ENCODE data around the gene VGLL3.
"Not testable (repeated sequence)": the region's sequence is repeated elsewhere in the genome, so short reads cannot be mapped to it uniquely, and the experiment has no call there.

The VGLL3 gene

GRCh38 chr3:86989006-86989405, 1.9 kb downstream of the VGLL3 start:
- no peak for DNase-seq

GRCh38 chr3:86988235-86988634, 2.7 kb downstream of the VGLL3 start:
- no peak for DNase-seq

- DNase-seq, result no peak
Measured at GRCh38 chr3:86987421-86987715, 3.6 kb downstream of the VGLL3 start.

GRCh38 chr3:86986671-86987420, 4.1 kb downstream of the VGLL3 start:
- DNase-seq, result no peak

- DNase-seq, result no peak
Measured at GRCh38 chr3:86985181-86985826, 5.6 kb downstream of the VGLL3 start.

- no peak for DNase-seq
Measured at GRCh38 chr3:86984271-86984670, 6.7 kb downstream of the VGLL3 start.

GRCh38 chr3:86982883-86983282, 8.1 kb downstream of the VGLL3 start:
- no peak for DNase-seq

GRCh38 chr3:86978111-86978551, 12.8 kb downstream of the VGLL3 start:
- DNase-seq, result no peak

- no peak for DNase-seq
Measured at GRCh38 chr3:86976219-86976618, 14.7 kb downstream of the VGLL3 start.

- DNase-seq, result not testable (repeated sequence)
Measured at GRCh38 chr3:86974177-86974576, 16.8 kb downstream of the VGLL3 start.

GRCh38 chr3:86973440-86973839, 17.5 kb downstream of the VGLL3 start:
- DNase-seq, result no peak

- DNase-seq, result no peak
Measured at GRCh38 chr3:86969500-86970189, 21.3 kb downstream of the VGLL3 start.

- DNase-seq, result no peak
Measured at GRCh38 chr3:86968244-86968932, 22.6 kb downstream of the VGLL3 start.

- DNase-seq, result peak; percentile 21 to 62
Measured at GRCh38 chr3:86967062-86967461, 23.9 kb downstream of the VGLL3 start.

GRCh38 chr3:86965166-86965565, 25.8 kb downstream of the VGLL3 start:
- DNase-seq, result no peak

- DNase-seq, result no peak
Measured at GRCh38 chr3:86963611-86964010, 27.3 kb downstream of the VGLL3 start.

GRCh38 chr3:86961297-86961696, 29.7 kb downstream of the VGLL3 start:
- DNase-seq, result no peak

- DNase-seq, result no peak
Measured at GRCh38 chr3:86960550-86960949, 30.4 kb downstream of the VGLL3 start.

GRCh38 chr3:86958534-86958933, 32.4 kb downstream of the VGLL3 start:
- DNase-seq, result no peak

GRCh38 chr3:86954747-86955146, 36.2 kb downstream of the VGLL3 start:
- DNase-seq, result no peak

- no peak for DNase-seq
Measured at GRCh38 chr3:86954226-86954625, 36.7 kb downstream of the VGLL3 start.

- DNase-seq, result no peak
Measured at GRCh38 chr3:86951322-86951721, 39.6 kb downstream of the VGLL3 start.

GRCh38 chr3:86950717-86951116, 40.2 kb downstream of the VGLL3 start:
- DNase-seq, result no peak

- DNase-seq, result no peak
Measured at GRCh38 chr3:86949850-86950249, 41.1 kb downstream of the VGLL3 start.
